HK-2 (cell line): ENCODE data around the gene PIGZ.

Source experiments
- DNase-seq: peaks from one replicate; pipeline ENCODE4 v3.0.0-alpha.2; 2018; ENCODE audit not compliant: unreplicated experiment

The PIGZ gene

GRCh38 chr3:196983186-196983585 is 14.6 kb upstream of the PIGZ start:
- no peak for DNase-seq

DNA sequence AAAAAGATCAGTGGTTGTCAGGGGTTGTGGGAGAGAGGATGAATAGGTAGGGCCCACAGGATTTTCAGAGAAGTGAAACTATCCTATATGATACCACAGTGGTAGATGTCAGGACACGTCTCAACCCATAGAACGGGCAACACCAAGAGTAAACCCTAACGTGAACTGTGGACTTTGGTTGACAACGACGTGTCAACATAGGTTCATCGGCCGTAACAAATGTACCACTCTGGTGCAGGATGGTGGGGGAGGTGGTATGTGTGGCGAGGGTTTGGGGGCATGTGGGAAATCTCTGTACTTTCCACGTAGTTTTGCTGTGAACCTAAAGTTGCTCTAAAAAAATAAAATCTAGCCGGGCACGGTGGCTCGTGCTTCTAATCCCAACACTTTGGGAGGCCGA is 13.0 kb upstream of the PIGZ start:
- DNase-seq, result no peak

DNA sequence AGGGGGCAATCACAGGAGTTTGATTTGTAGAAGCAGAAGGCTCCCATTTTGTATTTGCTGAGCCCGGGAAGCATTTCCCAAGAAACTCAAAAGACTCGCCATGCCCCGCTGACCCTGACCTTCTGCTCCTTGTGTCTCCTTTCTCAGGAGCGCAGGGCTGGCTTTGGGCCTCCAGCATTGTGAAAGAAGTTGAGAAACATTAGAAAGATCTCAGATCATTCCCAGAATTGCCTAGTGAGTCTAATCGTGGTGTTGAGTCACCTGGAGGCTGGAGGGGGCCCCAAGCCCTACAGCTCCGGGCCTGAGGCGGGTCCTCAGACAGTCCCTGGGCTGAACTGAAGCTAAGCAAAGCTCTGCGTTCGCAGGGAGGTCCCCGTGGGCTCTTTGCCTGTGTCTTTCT is 10.9 kb upstream of the PIGZ start:
- DNase-seq, result no peak

DNA sequence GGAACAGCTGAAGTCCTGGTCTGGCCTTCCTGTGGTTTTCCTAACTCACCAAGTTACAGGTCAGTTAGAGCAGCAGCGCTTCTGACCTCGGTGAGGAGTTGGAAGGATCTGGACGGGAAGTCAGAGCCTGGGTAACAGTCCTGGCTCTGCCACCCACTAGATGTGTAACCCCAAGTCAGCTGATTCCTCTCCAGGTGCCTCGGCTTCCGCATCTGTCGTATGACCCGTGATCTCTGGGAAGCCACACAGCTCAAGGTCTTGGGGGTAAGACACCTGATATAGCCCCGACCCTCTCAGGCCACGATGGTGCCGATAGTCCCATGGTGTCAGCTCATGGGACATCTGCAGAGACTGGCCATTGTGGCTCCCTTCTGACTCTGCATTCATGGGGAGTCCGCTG is 8.3 kb upstream of the PIGZ start:
- no peak for DNase-seq

GRCh38 chr3:196975349-196975748 is 6.7 kb upstream of the PIGZ start:
- DNase-seq, result no peak

- no peak for DNase-seq
These were observed 6.0 kb upstream of the PIGZ start for GRCh38 chr3:196974661-196975060.

DNA sequence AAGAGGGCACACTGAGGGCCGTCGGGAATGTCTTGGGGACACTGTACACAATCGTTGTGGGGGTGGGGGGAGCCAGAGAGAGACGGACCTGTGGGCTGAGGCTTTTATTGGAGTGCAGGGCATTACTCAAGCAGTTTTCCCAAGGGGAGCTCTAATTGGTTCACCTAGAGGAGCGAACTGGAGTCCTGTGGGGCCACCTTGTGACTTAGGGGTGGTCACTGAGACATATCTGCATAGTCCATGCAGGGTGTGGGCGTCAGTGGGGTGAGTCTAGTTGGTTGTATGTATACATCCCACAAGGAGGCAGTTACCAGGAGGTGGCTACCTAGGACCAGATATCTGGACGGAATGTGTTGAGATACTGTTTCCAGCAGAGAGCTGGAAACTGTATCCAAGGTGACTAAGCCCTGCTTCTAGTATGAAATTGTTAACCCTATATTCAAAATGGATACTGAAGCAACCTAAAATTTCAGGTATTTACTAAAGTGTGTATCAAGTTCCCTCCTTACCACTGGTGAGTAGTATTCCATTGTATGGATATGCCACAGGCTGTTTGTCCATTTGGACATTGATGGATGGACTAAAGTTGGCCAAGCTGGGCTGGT is 2.6 kb upstream of the PIGZ start:
- DNase-seq, result no peak

DNA sequence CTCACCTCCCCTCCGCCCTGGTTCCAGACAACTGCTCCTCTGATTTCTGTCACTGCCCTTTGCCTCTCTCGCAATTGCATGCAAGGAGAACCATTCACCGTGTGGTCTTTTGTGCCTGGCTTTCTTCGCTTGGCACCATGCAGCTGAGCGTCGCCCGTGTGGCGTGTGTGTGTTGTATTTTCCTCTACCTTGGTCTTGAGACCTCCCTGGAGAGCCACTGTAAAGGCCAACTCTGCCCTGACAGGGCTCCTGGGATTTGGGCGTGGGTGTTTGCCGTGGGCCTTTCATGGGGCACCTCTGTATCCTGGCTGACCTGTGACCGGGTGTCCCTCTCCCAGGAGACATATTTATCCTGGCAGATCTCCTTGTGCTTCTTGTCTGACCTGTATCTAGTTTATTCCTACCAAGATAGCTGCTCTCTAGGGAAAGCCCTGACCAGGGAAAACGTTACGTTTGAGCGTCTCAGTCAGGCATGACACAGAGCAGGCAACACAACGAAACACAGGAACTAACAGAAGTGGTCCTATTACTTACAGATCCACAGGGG is 2.0 kb upstream of the PIGZ start:
- no peak for DNase-seq

- DNase-seq, result peak; percentile 74
These were observed 1.3 kb upstream of the PIGZ start for GRCh38 chr3:196969660-196970546.

- peak; percentile 60 for DNase-seq
These were observed 564 bp upstream of the PIGZ start for GRCh38 chr3:196969134-196969659.

GRCh38 chr3:196967412-196968232 is 1.0 kb downstream of the PIGZ start:
- DNase-seq, result no peak

DNA sequence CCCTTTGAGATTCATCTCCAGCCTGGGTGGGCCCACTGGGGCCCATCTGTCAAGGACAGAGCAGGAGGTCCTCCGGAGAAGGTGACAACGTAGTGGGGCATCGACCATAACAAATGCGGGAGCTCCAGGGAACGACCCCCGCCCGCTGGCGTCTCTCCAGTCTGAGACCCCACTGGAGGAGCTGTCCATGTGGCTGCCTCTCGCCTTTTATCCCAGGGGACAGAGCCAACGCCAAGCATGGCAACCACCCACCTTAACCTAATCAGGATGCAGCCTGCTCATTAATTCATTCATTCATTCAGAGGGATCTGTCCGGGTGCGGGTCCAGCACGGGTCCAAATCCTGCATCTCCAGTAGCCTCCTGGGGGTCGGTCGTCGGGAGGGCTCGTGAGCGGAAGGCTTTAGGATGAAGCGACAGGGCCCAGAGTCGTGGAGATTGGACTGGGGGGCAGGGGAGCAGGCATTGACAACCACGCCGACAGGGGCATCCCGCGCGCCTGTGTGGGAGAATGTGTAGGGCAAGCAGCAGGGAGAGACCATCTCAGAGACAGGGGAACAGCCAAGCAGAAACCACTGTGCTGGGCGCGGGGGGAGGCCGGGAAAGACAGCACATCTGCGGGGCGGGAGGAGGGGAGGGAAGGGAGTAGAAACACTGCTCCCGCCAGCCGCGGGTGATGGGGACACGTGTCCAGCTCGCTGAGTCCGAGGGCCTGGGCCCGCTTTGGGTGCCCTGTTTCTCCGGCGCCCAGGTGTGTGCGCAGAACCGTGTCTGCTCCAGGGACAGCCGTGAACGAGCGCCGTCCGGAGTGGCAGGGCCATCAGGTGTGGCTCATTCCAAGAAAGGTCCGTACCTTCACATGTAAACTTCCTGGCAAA is 1.9 kb downstream of the PIGZ start:
- DNase-seq, result no peak

GRCh38 chr3:196965804-196966173 is 2.8 kb downstream of the PIGZ start:
- no peak for DNase-seq

GRCh38 chr3:196965112-196965803 is 3.4 kb downstream of the PIGZ start:
- DNase-seq, result no peak

GRCh38 chr3:196963631-196963953 is 5.0 kb downstream of the PIGZ start:
- DNase-seq, result no peak

DNA sequence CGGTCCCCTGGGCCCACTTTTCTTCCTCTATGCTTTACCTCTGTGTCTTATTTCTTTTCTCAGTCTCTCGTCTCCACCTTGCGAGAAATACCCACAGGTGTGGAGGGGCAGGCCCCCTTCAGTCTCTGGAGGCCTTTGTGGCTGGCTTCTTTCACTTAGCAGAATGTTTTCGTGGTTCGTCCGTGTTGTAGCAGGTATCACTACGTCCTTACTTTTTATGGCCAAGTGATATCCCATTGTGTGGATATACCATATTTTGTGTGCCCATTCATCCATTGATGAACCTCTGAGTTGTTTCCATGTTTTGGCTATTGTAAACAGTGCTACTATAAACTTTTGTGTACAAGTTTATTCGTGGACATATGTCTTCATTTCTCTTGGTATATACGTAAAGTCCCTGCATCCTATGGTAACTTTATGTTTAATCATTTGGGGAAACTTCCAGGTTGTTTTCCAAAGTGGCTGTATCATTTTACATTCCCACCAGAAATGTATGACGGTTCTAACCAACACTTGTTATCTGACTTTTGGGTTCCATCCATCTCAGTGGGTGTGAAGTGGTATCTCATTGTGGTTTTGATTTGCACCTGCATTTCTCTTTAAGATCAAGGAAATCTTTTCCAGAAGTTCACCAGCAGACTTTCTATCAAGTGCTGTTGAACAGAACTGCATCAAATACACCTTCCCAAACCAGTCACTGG is 5.6 kb downstream of the PIGZ start:
- DNase-seq, result no peak

- DNase-seq, result no peak
These were observed 6.3 kb downstream of the PIGZ start for GRCh38 chr3:196962108-196962929.

GRCh38 chr3:196954832-196955231 is 13.8 kb downstream of the PIGZ start:
- DNase-seq, result no peak

GRCh38 chr3:196951371-196951770 is 17.3 kb downstream of the PIGZ start:
- no peak for DNase-seq
